HepG2 (cell line): ENCODE data around the gene ZNF79. TPM values are rescaled to one million over a fixed set of nuclear protein-coding genes. Genes with fewer than 3 reads are reported as not detected.

ENCODE experiments used
- CHCHD3 ChIP-seq: sonication (generic); formaldehyde crosslinking; IDR thresholded peaks from 2 replicates; pipeline ENCODE4 v1.8.0; 2022; ENCODE audit warnings: mild to moderate bottlenecking, missing genetic modification reagents, moderate library complexity
- HES4 ChIP-seq: sonication (generic); formaldehyde crosslinking; IDR thresholded peaks from 2 replicates; pipeline ENCODE4 v1.9.0; 2021; ENCODE audit warnings: mild to moderate bottlenecking, missing genetic modification reagents, borderline replicate concordance
- KAT7 ChIP-seq: IDR thresholded peaks from 2 replicates; pipeline ENCODE4 v1.6.1; 2018; ENCODE audit warnings: borderline replicate concordance, missing compliant biosample characterization
- KLF16 ChIP-seq, 2 experiments: sonication (generic) in 1 of 2; formaldehyde crosslinking in 1 of 2; IDR thresholded peaks; 2 replicates each; pipeline versions ENCODE4 v1.6.1 to v1.8.0; 2016 to 2023; ENCODE audit warnings: missing genetic modification reagents in 2 of 2, missing compliant biosample characterization in 1 of 2
- KMT2B ChIP-seq: IDR thresholded peaks from 2 replicates; pipeline ENCODE4 v1.6.1; 2016; ENCODE audit warnings: missing genetic modification reagents, missing compliant biosample characterization
- PHF8 ChIP-seq: sonication (generic); formaldehyde crosslinking; IDR thresholded peaks from 2 replicates; pipeline ENCODE4 v1.5.0; 2020; ENCODE audit warnings: missing genetic modification reagents
- POLR2G ChIP-seq: fragments of 200-400 bp; formaldehyde crosslinking; IDR thresholded peaks from 2 replicates; pipeline ENCODE4 v1.6.1; 2018; ENCODE audit warnings: mild to moderate bottlenecking, low read depth, low read length, moderate library complexity
- ZBTB20 ChIP-seq: sonication (generic); formaldehyde crosslinking; IDR thresholded peaks from 2 replicates; pipeline ENCODE4 v1.8.1; 2023; ENCODE audit warnings: missing genetic modification reagents, low read depth, mild to moderate bottlenecking, borderline replicate concordance
- ZFP36L2 ChIP-seq: sonication (generic); formaldehyde crosslinking; IDR thresholded peaks from 2 replicates; pipeline ENCODE4 v1.4.0; 2020; ENCODE audit warnings: missing genetic modification reagents
- ZNF430 ChIP-seq: sonication (generic); formaldehyde crosslinking; IDR thresholded peaks from 2 replicates; pipeline ENCODE4 v1.9.0; 2021; ENCODE audit warnings: mild to moderate bottlenecking, missing genetic modification reagents
- ZNF547 ChIP-seq: sonication (generic); formaldehyde crosslinking; IDR thresholded peaks from 2 replicates; pipeline ENCODE4 v1.5.1; 2020; ENCODE audit warnings: mild to moderate bottlenecking, missing genetic modification reagents
- ZSCAN31 ChIP-seq: sonication (generic); formaldehyde crosslinking; IDR thresholded peaks from 2 replicates; pipeline ENCODE4 v1.5.0; 2020; ENCODE audit warnings: low read depth, mild to moderate bottlenecking, missing genetic modification reagents
- polyA plus RNA-seq, 8 experiments: library from polyadenylated mRNA; depleted of rRNA in 3 of 8; stranded (reverse) in 7 of 8; unstranded in 1 of 8; fragments of >200 nt; fragmentation: Illumina TruSeq in 4 of 8; extraction: Trizol in 4 of 8; gene quantifications; 2 replicates each; pipeline versions ENCODE4 v1.2.1 to v1.2.3, GENCODE V29; 2011 to 2016; ENCODE audit warnings: low read depth in 4 of 8, missing spikeins in 1 of 8, mixed read lengths in 1 of 8; ENCODE audit not compliant: insufficient read depth in 1 of 8
- total RNA-seq, 5 experiments: library from RNA; depleted of rRNA; stranded (reverse); fragments of >200 nt; fragmentation: Illumina TruSeq; extraction: Trizol; gene quantifications; 2 replicates each; pipeline ENCODE4 v1.2.3, GENCODE V29; 2016; ENCODE audit warnings: low read depth in 1 of 5
- TF ChIP-seq, protein P1 (sequence below): sonication (generic); formaldehyde crosslinking; IDR thresholded peaks from 2 replicates; pipeline ENCODE4 v1.8.1; 2023; ENCODE audit warnings: mild to moderate bottlenecking, missing genetic modification reagents
- TF ChIP-seq, protein P2 (sequence below): sonication (generic); formaldehyde crosslinking; IDR thresholded peaks from 2 replicates; pipeline ENCODE4 v1.4.0; 2020; ENCODE audit warnings: missing genetic modification reagents
- TF ChIP-seq, protein P3 (sequence below): sonication (generic); formaldehyde crosslinking; IDR thresholded peaks from 2 replicates; pipeline ENCODE4 v1.8.0; 2022; ENCODE audit warnings: missing genetic modification reagents, low read depth, mild to moderate bottlenecking, borderline replicate concordance
- TF ChIP-seq, protein P4 (sequence below): sonication (generic); formaldehyde crosslinking; IDR thresholded peaks from 2 replicates; pipeline ENCODE4 v1.8.1; 2022; ENCODE audit warnings: low read depth, mild to moderate bottlenecking, missing genetic modification reagents
- TF ChIP-seq, protein P5 (sequence below): sonication (generic); formaldehyde crosslinking; IDR thresholded peaks from 2 replicates; pipeline ENCODE4 v1.4.0; 2020; ENCODE audit warnings: missing genetic modification reagents, borderline replicate concordance

The ZNF79 gene
- total and polyA plus RNA-seq, 2 of the 13 experiments (the other 11 are each of a cell fraction or from before 2014, with no cell fraction given): 3.7 to 8.1 TPM

DNA sequence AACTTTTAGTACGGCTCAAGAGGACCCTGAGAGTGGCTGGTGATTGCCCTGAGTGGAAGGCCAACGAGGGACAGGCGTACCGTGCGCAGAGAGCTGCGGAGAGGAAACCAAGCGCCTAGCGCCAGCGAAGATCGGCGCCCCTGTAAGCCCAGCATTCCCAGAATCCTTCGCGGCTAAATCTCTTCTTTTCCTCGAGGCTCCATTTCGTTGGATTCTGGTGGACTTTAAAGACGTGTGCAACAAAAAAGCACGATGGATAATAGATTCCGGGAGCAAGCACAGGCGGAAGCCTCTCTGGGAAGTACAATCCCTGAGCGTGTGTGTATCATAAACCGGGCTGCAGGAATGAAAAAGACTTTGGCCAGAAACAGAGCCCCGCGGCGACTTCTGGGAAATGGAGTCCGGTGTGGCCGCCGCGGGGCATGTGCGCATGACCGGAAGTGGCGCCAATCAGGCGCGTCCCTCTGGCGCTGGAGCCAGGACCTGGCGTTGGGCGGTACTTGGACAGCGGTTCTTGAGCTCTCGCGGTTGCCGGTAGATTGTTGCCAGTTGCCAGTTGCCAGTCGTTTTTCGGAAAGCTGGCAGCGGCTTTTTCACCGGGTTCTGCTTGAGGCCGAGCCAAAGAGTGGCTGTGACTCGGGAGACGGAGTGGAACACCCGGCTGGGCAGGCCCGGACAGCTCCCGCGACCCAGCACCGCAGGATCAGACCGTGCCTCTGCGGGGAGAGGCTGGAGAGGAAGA, at the start of gene ZNF79 (continued):
- TF ChIP-seq ZFP36L2 (CRISPR knock-in tag): no peak
- peak; percentile 41; the same call in 1 of the 2 replicates for TF ChIP-seq ZNF547 (CRISPR knock-in tag)
- TF ChIP-seq, protein P1, sequence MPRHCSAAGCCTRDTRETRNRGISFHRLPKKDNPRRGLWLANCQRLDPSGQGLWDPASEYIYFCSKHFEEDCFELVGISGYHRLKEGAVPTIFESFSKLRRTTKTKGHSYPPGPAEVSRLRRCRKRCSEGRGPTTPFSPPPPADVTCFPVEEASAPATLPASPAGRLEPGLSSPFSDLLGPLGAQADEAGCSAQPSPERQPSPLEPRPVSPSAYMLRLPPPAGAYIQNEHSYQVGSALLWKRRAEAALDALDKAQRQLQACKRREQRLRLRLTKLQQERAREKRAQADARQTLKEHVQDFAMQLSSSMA: 0 out of 2 replicates have a peak, but pooled peaks have one; percentile 38
- no peak for TF ChIP-seq ZBTB20 (CRISPR knock-in tag)
- no peak for TF ChIP-seq CHCHD3 (CRISPR knock-in tag)
- TF ChIP-seq ZNF430 (CRISPR knock-in tag): no peak
- TF ChIP-seq KLF16 (CRISPR knock-in tag; IDR thresholded peaks at IDR 0.05): peak in 1 of 2 experiments; percentile 90; a peak in 2 of 4 replicates
- TF ChIP-seq KAT7 (CRISPR knock-in tag): peak; percentile 74; the same call in 1 of the 2 replicates
- TF ChIP-seq, protein P2, sequence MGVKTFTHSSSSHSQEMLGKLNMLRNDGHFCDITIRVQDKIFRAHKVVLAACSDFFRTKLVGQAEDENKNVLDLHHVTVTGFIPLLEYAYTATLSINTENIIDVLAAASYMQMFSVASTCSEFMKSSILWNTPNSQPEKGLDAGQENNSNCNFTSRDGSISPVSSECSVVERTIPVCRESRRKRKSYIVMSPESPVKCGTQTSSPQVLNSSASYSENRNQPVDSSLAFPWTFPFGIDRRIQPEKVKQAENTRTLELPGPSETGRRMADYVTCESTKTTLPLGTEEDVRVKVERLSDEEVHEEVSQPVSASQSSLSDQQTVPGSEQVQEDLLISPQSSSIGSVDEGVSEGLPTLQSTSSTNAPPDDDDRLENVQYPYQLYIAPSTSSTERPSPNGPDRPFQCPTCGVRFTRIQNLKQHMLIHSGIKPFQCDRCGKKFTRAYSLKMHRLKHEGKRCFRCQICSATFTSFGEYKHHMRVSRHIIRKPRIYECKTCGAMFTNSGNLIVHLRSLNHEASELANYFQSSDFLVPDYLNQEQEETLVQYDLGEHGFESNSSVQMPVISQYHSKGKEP (CRISPR knock-in tag): no peak
- TF ChIP-seq, protein P3, sequence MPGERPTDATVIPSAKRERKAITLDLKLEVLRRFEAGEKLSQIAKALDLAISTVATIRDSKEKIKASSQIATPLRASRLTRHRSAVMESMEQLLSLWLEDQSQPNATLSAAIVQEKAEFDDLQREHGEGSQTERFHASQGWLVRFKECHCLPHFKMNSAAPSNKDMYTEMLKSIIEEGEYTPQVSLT (CRISPR knock-in tag): no peak
- TF ChIP-seq ZSCAN31 (CRISPR knock-in tag): peak; percentile 27; the same call in 1 of the 2 replicates
- TF ChIP-seq, protein P4, sequence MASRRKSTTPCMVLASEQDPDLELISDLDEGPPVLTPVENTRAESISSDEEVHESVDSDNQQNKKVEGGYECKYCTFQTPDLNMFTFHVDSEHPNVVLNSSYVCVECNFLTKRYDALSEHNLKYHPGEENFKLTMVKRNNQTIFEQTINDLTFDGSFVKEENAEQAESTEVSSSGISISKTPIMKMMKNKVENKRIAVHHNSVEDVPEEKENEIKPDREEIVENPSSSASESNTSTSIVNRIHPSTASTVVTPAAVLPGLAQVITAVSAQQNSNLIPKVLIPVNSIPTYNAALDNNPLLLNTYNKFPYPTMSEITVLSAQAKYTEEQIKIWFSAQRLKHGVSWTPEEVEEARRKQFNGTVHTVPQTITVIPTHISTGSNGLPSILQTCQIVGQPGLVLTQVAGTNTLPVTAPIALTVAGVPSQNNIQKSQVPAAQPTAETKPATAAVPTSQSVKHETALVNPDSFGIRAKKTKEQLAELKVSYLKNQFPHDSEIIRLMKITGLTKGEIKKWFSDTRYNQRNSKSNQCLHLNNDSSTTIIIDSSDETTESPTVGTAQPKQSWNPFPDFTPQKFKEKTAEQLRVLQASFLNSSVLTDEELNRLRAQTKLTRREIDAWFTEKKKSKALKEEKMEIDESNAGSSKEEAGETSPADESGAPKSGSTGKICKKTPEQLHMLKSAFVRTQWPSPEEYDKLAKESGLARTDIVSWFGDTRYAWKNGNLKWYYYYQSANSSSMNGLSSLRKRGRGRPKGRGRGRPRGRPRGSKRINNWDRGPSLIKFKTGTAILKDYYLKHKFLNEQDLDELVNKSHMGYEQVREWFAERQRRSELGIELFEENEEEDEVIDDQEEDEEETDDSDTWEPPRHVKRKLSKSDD (CRISPR knock-in tag): no peak
- TF ChIP-seq, protein P5, sequence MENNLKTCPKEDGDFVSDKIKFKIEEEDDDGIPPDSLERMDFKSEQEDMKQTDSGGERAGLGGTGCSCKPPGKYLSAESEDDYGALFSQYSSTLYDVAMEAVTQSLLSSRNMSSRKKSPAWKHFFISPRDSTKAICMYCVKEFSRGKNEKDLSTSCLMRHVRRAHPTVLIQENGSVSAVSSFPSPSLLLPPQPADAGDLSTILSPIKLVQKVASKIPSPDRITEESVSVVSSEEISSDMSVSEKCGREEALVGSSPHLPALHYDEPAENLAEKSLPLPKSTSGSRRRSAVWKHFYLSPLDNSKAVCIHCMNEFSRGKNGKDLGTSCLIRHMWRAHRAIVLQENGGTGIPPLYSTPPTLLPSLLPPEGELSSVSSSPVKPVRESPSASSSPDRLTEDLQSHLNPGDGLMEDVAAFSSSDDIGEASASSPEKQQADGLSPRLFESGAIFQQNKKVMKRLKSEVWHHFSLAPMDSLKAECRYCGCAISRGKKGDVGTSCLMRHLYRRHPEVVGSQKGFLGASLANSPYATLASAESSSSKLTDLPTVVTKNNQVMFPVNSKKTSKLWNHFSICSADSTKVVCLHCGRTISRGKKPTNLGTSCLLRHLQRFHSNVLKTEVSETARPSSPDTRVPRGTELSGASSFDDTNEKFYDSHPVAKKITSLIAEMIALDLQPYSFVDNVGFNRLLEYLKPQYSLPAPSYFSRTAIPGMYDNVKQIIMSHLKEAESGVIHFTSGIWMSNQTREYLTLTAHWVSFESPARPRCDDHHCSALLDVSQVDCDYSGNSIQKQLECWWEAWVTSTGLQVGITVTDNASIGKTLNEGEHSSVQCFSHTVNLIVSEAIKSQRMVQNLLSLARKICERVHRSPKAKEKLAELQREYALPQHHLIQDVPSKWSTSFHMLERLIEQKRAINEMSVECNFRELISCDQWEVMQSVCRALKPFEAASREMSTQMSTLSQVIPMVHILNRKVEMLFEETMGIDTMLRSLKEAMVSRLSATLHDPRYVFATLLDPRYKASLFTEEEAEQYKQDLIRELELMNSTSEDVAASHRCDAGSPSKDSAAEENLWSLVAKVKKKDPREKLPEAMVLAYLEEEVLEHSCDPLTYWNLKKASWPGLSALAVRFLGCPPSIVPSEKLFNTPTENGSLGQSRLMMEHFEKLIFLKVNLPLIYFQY (CRISPR knock-in tag): peak; percentile 68
- TF ChIP-seq KMT2B (CRISPR knock-in tag): peak; percentile 83
- TF ChIP-seq HES4 (CRISPR knock-in tag): no peak
- TF ChIP-seq POLR2G: peak; percentile 89
- TF ChIP-seq PHF8: peak; percentile 87
